NCI-H345 (cell line): ENCODE results near the gene USP9Y.

Source experiments
- DNase-seq: peaks from one replicate; lab custom pipeline; 2025; lab: John Stamatoyannopoulos, UW

Gene USP9Y

DNA sequence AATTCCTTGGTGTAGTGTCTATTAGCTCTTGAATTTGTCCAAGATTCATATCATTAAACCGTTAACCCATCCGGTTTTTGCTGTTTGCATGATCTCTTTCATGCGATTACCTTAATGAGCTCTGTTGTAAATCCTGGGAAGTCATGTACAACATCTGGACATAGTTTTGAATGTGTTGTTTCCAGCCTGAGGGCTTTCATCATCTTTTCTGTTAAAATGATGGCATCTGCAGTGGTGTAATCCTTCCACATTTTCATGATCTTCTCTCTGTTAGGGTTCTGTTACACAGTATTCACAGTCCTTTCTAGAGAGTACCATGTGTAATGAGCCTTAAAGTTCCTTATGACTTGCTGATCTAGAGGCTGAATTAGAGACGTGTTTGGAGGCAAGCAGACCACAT, 64.9 kb downstream of the USP9Y start:
- DNase-seq, result no peak

DNA sequence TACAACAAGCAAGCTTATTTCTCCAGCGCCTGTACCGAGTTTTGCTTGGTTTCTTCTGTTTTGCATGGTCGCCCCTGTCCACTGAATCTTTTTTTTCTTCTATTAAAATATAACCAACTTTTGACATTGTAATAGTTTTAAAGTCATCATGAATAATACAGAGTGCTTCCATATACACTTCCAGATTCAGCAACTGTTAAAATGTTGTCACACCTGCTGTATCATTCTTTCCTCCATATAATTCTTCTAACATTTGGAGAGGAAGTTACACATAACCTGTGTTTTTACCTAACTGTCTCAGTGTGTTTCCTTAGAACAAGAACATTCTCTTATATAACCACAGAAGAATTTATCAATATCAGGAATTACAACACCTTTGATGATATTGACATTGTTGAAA, 83.5 kb downstream of the USP9Y start:
- no peak for DNase-seq

DNA sequence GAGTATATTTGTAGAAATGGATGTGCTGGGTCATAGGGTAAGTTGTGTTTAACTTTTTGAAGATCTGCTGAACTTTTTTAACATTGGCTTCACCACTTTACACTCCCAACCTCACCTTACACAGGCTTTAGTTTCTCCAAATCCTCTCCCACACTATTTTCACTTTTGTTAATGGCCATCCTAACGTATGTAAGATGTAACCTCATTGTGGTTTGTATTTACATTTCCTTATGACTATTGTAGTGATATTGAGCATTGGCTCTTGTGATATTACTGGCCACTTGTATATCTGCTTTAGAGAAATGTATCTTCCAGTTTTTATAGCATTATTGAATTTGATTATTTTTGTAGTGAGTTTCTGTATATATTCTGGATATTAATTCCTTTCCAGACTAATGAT, 93.0 kb downstream of the USP9Y start:
- no peak for DNase-seq

DNA sequence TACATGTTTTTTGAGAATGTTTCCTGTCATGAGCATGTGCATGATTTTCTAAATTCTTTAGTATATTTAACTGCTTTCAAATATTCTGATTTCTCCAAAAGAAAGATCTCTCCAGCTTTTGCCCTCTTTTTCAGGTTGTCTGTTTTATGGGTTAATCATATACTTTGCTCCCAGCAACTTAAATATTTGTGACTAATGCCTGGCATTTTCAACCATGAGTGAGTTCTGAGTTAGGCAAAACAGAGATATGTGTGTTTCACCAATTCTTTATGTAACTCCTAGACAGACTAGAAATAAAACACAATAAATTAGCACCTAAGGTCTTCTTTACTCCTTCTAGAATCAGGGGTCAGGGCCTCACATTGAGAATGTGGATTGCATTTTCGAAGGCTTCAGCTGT, 107.0 kb downstream of the USP9Y start:
- no peak for DNase-seq

DNA sequence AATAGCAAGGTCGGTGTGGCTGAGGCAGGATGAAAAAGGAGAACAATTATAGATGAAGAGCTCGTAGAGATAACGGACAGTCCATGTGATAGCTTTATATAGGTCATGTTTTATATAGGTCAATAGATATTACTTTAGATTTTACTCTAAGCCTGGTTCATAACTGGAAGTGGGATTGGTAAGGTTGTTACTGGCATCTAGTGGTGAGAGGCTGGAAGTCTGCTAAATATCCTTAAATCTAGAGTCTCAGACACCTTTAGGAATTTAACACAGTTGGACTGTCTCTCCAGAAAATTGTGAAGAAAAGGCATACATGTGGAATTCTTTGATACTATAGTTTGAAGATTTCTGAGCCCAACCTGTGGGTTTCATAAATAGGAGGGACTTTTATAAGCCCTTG, 108.0 kb downstream of the USP9Y start:
- DNase-seq, result no peak

DNA sequence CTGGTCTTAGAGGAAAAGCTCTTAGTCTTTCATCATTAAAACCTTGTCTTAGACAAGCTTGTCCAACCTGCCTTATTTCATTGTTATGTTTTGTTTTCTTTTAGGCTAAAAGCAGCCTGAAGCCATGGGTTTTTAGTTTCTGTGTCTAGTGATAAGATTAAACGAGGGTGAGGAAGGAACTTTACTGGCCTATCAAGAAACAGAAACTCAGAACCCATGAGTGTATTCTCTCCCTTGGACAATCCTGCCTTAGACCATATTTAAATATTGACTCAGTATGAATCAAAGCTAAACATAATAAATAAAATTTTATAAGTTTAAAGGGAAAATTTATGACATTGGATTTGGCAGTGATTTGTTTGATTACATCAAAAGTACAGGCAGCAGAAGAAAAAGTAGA, 122.4 kb downstream of the USP9Y start:
- DNase-seq, result no peak

DNA sequence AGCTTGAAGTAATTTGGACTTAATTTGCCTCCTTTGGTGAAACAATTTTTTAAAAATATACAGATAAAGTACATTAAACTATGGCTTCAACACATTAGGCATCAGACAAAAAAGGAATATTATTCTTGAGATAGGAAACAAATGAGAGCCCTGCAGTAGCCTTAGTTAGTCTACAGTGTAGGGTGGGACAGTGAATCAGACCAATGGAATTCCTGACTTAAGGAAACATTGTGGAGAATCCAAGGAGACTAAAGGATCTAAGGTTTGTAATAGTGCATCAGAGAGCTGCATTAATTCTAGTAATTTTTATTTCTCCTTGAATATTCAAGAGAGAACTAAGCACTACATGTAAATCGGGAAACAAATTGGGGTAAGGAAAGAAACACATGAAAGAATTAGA, 125.8 kb downstream of the USP9Y start:
- no peak for DNase-seq

DNA sequence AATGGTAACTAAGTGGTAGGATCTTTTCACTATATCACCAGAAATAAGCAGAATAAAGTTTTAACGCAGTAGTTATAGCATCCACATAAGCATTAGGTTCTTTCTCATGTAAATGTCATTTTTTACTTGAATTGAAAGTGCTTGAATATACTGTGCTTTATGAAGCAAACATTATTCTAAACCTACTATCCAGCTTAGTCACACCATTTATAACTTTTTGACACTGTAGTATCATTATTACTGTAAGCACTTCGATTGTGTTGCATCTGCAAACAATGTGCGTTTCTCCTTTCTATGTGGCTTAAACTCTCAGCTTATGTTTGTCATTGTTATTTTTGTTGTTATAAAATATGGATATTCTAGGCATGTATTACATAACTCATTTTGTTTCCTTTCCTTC, 132.3 kb downstream of the USP9Y start:
- DNase-seq, result no peak

DNA sequence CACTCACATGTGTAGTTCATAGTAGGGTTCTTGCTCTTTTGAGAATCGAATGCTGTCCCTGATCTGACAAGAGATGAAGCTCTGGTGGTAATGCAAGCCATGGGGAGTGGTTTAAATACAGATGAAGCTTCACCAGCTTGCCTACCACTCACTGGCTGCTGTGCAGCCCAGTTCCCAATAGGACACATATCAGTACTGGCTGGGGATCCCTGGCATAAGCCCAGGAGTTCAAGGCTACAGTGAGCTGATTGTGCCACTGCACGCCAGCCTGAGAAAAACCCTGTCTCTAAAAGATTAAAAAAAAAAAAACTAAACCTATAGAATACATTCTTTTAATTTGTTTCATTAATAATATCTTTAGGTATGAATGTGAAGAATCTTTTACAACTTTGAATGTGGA, 136.5 kb downstream of the USP9Y start:
- no peak for DNase-seq

DNA sequence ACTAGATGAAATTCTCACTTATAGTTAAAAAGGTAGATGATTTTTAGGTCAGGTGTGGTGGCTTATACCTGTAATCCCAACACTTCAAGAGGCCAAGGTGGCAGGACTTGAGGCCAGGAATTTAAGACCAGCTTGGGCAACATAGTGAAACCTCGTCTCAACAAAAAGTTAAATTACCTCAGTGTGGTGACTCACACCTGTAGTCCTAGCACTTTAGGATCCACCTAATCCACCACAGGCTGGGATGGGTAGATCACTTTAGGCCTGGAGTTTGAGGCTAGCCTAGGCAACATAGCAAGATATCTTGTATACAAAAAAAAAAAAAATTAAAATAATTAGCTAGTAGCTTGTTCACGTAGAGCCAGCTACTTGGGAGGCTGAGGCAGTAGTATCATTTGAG, 140.3 kb downstream of the USP9Y start:
- DNase-seq, result no peak

DNA sequence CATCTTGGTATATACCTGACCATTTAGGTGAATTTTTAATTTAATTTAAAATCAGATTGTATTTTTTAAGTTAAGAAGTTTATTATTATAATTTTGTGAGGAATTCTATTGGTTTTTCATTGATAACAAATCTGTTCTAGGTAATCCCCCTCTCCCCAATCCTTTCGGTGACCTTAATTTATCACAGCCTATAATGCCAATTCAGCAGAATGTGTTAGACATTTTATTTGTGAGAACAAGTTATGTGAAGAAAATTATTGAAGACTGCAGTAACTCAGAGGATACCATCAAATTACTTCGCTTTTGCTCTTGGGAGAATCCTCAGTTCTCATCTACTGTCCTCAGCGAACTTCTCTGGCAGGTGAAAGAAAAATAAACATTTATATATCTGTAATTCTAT, 145.8 kb downstream of the USP9Y start:
- DNase-seq, result no peak

DNA sequence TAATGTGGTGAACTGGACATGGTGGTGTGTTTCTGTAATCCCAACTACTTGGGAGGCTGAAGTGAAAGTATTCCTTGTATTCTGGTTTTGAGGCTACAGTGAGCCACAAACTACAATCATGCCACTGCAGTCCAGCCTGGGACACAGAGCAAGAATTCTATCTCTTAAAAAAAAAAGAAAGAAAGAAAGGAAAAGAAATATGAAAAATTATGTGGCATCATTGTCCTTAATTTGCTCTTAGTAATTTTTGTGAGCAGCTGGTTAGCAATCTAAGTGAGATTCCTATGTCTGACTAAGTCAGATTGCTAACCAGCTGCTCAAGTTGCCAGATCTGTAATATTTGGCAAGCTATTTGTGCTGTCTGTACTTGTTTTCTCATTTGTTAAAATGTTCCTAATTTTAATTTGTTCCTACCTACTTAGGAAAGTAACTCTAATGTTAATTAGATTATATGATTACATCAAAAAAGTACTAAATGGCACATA, 154.8 kb downstream of the USP9Y start:
- DNase-seq, result no peak

DNA sequence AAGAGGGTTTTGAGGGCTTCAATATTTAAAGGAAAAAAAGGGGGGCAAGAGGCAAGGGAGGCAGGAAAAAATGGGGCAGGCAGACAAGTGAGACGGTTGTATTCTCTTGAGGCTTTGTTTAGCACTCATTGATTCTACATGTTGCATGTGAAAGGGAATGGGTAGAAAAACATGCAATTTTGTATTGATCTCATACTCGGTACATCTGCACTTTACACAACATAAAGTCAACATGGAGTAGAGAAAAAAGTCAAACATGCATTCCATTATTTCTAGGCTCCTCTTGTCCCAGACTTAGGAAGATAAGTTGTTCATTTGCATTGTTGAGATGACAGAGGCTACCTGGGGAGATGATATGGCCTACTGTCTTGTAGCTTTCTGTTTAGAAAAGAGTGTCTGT, 166.9 kb downstream of the USP9Y start:
- DNase-seq, result no peak

DNA sequence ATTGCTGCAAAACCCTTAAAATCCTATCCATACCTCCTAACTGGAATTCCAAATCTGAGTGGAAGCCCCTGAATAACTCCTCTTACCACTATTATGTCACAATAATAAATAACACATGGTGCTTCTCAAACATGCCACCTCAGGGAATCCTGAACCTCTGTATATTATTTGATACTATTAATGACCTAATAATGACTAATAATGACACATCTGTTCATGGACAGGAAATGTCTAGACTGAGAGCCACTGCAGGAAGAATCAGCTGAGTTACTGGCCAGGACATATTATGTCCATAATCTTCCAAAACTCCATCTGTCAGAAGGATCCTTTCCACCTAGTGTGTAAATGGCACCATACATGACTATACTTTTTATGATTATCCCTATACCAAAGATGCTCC, 195.9 kb downstream of the USP9Y start:
- no peak for DNase-seq

DNA sequence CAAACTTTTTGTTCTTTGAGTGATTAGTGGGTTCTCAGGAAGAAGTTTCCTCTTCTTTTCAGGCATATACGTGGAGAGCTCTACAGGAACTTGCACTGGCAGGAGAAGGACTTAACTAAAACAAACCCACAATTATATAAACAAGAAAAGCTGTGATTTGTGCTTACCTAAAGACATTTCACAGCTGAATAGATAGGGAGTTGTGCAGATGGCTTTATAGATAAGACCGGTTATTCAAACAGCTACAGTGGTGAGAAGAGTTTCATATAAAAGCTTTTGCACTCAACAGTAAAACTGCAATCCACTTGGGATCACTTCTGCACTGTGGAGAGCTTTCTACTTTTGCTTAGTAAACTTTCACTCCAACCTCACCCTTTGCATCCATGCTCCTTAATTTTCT, 197.6 kb downstream of the USP9Y start:
- no peak for DNase-seq

DNA sequence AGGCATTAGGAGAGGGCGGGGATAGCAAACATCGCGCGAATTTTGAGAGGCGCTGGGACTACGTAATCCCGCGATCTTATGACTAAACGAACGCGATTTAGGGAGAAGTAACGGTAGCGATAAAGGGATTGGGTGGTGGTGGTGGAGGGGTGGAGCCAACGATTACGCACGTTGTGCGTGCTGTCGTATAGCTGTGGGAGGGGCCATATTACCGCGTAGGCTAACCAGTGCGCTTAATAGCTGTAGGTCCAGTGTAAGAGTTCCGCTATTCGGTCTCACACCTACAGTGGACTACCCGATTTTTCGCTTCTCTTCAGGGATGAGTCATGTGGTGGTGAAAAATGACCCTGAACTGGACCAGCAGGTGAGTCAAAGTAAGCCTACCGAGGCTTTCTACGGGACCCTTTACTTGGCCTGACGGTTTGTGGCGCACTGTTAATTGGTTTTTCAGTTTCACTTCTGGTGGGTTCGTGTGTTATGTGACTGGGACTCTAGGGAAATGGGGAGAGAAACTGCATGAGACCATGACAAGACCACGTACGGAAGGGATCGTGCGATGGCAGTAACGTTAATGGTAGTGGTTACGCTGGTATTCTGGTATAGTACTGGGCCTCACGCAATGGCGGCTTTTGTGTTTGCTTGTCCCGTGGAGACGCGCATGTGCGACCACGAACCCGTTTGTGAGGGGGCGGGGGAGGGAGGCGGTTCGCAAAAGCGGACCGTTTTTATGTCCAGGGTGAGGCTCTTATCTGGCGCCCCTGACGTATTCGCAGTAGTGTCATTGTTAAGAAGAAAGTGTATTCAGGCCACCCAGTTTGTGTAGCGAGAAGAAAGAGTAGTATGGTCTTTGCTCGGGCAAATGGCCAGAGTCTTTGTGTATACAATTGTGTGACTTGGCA, 203.8 kb downstream of the USP9Y start, which contains the start of gene DDX3Y:
TSS of gene DDX3Y (plus strand) at position 251 of the 899 bp plus-strand sequence. CDS start at position 320, 69 bp downstream.
- DNase-seq, result no peak

DNA sequence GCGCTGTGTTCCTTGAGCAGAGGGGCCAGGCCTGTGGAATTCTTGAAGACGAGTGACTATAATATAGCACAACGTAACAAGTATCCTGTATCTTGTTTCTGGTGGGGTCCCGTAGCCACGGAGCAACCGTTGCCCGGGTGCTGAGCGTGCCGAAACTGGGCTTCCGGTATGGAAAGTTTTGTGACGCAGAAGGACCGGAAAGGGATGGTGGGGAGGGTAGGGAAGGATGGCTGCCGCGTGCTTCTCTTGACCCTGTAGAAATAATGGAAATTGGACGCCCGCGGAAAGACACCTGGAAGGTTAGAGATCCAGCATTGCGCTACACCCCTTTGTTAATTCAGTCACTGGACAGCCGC, 204.5 kb downstream of the USP9Y start:
- no peak for DNase-seq

DNA sequence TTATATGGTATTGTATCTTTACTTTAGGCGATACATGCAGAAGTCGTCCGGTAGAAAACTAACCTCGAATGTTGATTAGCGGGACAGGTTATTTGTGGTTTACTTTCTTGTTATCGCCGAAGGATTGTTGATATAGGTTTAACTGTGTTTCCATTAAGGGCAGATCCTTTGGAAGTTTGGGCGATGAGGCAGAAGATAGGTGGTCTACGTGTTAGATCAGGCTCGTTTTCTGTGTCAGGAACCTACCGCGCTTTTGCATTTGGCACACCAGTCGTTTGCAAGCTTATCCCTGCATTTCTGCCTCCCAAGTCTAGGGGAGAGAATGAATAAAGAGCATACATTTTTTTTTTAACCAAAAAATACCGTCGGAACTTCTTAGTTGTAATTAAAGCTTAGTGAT, 204.9 kb downstream of the USP9Y start:
- no peak for DNase-seq
